HL-60 (cell line): ENCODE measurements around the gene PARD3.

Experiments
- DNase-seq, 2 experiments: peaks; one replicate each; pipeline ENCODE4 v3.0.0-alpha.2; 2010 to 2020; ENCODE audit warnings: low read depth in 1 of 2, low spot score in 1 of 2
- H3K27ac ChIP-seq: fragments of 250-450 bp; sonication (Bioruptor Pico); replicated peaks from 2 replicates; pipeline ENCODE4 v1.5.1; 2020; ENCODE audit warnings: mild to moderate bottlenecking, moderate library complexity
- H3K27me3 ChIP-seq: fragments of 250-450 bp; sonication (Bioruptor Pico); 2 replicates; pipeline ENCODE4 v1.5.1; 2021; ENCODE audit warnings: mild to moderate bottlenecking, moderate library complexity; ENCODE audit not compliant: insufficient read depth, poor library complexity, severe bottlenecking
- H3K4me3 ChIP-seq: replicated peaks from 2 replicates; pipeline ENCODE4 v1.5.1; 2011; ENCODE audit warnings: mild to moderate bottlenecking, control low read depth, low read length; ENCODE audit not compliant: insufficient read depth
- CTCF ChIP-seq: IDR thresholded peaks from one replicate; pipeline ENCODE4 v1.5.1; 2011; ENCODE audit warnings: low read length, control low read depth, inconsistent platforms; ENCODE audit not compliant: insufficient read depth
- GABPA ChIP-seq: IDR thresholded peaks from 2 replicates; pipeline ENCODE4 v1.6.1; 2012; ENCODE audit warnings: low read depth
- POLR2AphosphoS5 ChIP-seq: IDR thresholded peaks from 2 replicates; pipeline ENCODE4 v1.6.1; 2012; ENCODE audit warnings: low read depth
- REST ChIP-seq: IDR thresholded peaks from 2 replicates; pipeline ENCODE4 v1.6.1; 2012; ENCODE audit warnings: low read depth; ENCODE audit not compliant: insufficient replicate concordance
- SPI1 ChIP-seq: IDR thresholded peaks from 2 replicates; pipeline ENCODE4 v1.6.1; 2012; ENCODE audit warnings: low read depth, mild to moderate bottlenecking, borderline replicate concordance

PARD3 gene

GRCh38 chr10:34613491-34613890 is 201.6 kb downstream of the PARD3 start:
- H3K27ac ChIP-seq = no peak overlapping the region
- H3K4me3 ChIP-seq = no peak overlapping the region
- TF ChIP-seq POLR2AphosphoS5 (no peak), REST (no peak), GABPA (no peak), SPI1 (no peak), CTCF (no peak)

GRCh38 chr10:34612938-34613337 is 202.2 kb downstream of the PARD3 start:
- Histone ChIP-seq H3K27ac (no peak overlapping the region), H3K27me3 (no peaks in the 10 kb centered on the region), H3K4me3 (no peak overlapping the region)
- no peak for DNase-seq
- TF ChIP-seq SPI1 (no peak), GABPA (no peak), REST (no peak), CTCF (no peak), POLR2AphosphoS5 (no peak)

More at GRCh38 chr10:34613491-34613890, 201.6 kb downstream of the PARD3 start:
- DNase-seq = no peak
- H3K27me3 ChIP-seq = no peaks in the 10 kb centered on the region

- no peak overlapping the region for H3K27ac ChIP-seq
- no peak for TF ChIP-seq POLR2AphosphoS5
- TF ChIP-seq CTCF = no peak
- no peak for TF ChIP-seq SPI1
- TF ChIP-seq GABPA = no peak
- TF ChIP-seq REST = no peak
These were observed 202.7 kb downstream of the PARD3 start for GRCh38 chr10:34612446-34612845.

More at GRCh38 chr10:34612446-34612845, 202.7 kb downstream of the PARD3 start:
- H3K4me3 ChIP-seq = no peak overlapping the region
- DNase-seq = no peak
- H3K27me3 ChIP-seq = no peaks in the 10 kb centered on the region
